HG03565 (cell line): ENCODE measurements around the gene ATP8A1.
"Not testable (repeated sequence)": the region's sequence is repeated elsewhere in the genome, so short reads cannot be mapped to it uniquely, and the experiment has no call there.

Experiments used
- ATAC-seq: cut with Tn5 transposase; IDR thresholded peaks from one replicate; pipeline ENCODE4 v1.9.1; 2021; ENCODE audit warnings: mild to moderate bottlenecking, moderate library complexity; ENCODE audit not compliant: unreplicated experiment

Gene ATP8A1

DNA sequence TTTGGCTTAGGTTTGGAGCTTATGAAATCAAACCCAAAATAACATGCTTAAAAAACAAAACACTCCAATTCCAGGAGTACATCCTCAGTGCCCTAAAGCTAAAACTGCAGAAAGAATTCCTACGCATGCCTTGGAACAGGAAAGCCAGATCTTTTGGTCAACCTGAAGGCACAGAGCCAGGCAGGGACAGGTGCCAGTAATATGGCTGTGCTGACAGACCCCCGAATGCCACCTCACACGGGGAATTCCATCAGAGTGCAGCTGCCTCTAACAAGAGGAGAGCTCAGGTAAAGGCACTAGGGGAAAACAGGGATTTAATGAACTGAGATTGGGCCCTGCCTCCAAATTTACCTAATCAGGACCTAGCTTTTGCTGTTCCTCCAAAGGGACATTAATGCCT, 182.5 kb downstream of the ATP8A1 start:
- ATAC-seq = no peak

DNA sequence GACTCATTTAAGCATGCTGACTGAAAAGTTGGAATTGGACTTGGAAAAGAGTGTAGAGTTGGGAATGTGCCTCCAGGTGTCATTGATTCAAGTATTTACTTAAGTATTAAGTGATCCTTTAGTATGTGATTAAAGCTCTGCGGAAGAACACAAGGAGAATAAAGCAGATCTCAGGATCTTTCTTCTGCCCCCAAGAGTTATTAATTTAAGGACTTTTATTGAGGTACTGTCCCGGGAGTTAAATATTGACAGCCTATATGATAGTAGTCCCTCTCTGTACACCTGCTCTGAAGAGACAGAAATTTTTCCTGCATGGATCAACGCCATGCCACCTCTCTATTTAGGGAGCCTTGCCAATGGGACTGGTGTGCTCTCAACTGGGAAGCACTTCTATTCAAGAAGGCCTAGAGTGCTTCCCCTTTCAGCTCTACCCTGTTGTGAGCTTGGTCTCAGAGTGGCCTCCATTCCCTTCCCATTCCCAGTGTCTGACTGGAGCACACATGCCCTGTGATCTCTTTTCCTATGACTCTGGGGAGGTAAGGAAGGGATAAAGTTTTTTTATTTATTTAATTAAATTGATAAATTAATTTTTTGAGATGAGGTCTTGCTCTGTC, 183.7 kb downstream of the ATP8A1 start:
- ATAC-seq = no peak

DNA sequence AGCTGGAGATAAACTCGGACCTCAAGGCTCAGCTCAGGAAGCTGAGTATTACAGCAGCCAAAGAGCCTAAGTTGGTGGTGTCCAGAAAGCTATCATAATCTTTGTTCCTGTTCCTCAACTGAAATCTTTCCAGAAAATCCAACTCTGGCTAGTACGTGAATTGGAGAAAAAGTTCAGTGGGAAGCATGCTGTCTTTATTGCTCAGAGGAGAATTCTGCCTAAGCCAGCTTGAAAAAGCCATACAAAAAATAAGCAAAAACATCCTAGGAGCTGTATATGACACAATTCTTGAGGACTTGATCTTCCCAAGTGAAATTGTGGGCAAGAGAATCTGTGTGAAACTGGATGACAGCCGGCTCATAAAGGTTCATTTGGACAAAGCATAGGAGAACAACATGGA, 185.0 kb downstream of the ATP8A1 start:
- no peak for ATAC-seq

DNA sequence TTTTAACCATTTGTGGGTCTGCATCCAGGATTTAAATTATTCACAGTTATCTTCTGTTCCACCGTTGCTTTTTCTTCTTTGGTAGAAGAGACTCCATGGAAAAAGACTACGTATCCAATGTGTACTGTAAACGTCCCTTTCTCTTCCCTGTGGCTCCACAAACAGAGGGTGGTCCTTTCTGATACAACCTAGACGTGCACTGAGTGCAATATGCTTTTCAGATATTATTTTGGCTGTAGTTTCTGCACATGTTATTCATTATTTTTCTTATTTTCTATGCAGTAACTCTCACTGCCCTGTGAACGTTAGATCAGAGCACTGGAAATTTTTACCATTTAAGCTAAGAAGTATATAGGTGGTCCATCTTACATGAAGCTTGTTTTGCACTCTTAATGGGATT, 186.9 kb downstream of the ATP8A1 start:
- no peak for ATAC-seq

DNA sequence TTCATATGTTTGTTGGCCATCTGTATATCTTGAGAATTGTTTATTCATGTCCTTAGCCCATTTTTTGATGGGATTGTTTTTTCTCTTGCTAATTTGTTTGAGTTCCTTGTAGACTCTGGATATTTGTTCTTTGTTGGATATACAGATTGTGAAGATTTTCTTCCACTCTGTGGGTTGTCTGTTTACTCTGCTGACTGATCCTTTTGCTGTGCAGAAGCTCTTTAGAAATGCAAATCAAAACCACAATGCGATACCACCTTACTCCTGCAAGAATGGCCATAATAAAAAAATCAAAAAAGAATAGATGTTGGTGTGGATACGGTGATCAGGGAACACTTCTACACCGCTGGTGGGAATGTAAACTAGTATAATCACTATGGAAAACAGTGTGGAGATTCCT, 189.1 kb downstream of the ATP8A1 start:
- ATAC-seq = not testable (repeated sequence)

DNA sequence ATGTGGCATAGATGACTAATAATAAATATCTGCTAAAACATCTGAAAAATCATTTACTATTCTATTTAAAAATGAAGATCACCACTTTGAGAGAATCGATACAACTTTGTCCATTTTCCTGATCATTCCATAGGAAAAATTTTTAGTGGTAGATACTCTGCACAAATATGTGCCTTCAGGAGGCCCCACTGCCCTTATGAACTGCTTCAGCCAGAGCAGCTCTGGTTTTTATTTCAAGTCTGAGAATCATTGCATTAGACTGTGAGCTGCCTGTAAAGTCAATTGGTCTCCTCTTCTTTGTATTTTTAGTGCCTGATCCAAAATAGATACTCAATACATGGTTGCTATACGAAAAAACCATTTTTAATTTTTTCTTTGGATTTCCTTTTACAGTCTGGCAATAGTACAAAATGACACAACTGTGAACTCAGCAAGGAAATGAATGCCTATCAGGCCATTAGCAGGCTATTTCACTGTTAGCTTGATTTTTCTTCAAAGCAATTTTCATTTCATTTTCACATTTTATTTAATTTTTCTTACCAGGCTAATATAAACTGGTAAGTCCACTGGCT, 190.5 kb downstream of the ATP8A1 start:
- no peak for ATAC-seq

DNA sequence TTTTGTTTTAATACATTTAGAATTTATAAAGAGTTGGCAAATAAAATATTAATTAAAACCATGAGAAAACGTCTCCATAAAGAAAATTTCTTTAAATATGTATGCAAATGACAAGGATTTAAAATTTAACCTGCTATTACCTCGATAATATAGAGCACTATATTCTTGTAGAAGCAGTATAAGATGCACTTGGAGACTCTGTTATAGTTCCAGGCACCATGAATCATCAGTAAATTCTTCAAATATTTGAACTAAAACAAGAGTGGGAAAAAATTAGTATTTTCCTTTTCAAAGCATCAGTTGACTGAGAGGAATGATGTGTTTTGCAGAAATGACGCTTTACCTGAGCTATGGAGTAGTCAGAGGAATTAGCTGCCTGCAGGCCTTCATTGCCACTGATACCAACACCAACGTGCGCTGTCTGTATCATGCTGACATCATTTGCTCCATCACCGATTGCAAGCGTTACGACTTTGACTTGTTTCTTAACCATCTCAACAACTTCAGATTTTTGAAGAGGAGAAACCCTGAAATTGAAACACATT, 192.3 kb downstream of the ATP8A1 start:
- ATAC-seq = no peak

DNA sequence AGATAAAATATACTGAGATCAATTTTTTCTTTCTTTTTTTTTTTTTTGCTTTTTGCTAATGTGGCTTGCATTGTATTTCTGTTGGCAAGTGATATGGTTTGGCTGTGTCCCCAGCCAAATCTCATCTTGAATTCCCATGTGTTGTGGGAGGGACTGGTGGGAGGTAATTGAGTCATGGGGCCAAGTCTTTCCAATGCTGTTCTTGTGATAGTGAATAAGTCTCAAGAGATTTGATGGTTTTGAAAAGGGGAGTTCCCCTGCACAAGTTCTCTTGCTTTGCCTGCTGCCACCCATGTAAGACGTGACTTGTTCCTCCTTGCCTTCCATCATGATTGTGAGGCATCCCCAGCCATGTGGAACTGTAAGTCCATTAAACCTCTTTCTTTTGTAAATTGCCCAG, 195.7 kb downstream of the ATP8A1 start:
- not testable (repeated sequence) for ATAC-seq

DNA sequence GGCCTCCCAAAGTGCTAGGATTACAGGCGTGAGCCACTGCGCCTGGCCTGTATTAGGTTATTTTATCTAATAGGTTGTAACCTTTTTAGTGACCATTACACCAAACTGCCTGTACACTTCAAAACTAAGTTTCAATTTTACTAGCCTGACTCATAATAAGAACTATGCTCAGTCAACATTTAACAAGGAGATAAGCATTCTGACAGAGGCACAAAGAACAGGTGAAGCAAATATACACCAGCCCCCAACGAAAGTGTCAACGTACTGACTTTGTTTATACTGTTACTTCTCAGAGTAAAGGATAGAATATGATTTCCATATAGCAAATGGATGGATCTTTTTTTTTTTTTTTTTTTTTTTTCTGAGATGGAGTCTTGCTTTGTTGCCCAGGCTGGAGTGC, 196.9 kb downstream of the ATP8A1 start:
- peak; percentile 100 for ATAC-seq

DNA sequence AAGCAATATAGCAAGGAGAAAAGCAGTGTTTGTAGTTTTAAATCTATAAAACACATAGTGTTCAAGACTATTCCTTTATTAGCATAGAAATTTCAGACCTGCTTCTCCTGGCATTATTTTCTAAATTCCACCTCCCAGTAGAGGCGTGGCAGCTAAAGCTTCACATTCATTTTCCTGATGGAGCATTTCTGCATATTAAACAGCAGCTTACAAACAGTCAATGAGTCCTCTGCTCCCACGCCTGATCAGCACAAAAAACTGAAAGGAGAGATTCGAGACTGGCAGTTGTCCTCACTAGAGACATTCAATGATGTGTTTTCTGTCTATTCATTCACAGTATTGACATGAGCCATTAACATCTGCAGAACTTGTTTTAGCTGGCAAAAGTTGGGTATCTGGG, 198.2 kb downstream of the ATP8A1 start:
- ATAC-seq = no peak

DNA sequence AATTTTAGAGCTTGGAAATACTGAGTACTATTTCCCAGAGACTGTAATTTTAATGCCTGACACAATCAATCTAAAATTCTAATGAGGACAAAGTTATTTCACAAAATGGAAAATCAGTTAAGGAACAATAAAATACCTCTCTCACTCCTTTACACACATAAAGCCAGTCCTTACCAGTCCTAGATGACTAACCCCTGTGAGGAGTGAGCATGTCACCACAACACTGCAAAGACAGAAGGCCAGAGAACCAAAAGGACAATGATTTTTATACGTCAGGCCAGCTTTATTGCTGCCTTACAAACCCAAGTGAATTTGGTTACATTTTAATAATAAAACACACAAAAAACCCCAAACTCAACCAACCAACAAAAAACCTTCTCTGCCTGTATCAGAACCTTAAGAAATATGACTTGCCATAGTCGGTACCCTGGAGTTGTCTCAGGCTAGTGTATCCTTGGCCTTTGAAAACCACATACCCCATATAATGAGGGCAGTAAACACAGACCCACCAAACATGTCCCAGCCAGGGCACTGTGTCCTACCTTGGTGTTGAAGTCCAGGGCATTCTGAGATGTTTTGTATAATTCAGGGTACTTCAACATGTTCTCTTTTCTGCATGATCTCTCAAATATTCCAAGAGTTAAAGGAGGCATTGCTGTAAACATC, 202.0 kb downstream of the ATP8A1 start:
- no peak for ATAC-seq

DNA sequence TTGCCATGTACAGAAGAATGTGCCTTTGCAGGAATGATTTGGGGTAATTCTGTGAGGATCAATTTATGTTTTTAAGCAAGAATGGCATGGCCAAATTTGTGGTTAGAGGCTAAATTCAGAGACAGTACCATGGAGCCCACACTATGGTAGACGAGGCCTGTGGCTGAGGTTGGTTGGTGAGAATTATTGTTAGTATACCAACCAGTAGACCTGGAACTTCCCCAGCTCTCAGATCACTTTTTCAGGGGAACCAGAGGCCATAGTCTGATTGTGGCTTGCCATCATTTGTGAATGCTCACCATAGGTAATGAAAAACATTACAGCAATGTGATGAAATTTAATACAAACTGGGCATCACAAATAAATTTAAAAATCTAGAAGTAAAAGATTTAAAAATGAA, 203.3 kb downstream of the ATP8A1 start:
- ATAC-seq = no peak

DNA sequence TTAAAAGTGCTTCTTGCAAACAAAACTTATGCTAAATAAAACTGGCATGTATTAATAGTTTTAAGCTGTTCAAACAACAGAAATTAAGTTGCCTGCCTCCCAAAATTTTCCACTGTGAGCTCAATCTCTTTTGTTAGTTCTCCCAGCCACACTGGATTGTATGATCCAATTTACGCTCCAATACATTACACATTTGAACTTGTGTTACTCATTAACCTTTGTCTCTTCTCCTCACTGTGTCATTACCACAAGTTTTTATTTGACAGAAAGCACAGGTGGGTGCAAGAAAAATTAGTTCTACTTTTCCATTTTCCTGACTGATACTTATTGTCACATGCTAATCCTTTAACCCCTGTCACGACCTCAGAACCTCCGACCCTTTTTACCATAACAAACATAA, 204.1 kb downstream of the ATP8A1 start:
- no peak for ATAC-seq

DNA sequence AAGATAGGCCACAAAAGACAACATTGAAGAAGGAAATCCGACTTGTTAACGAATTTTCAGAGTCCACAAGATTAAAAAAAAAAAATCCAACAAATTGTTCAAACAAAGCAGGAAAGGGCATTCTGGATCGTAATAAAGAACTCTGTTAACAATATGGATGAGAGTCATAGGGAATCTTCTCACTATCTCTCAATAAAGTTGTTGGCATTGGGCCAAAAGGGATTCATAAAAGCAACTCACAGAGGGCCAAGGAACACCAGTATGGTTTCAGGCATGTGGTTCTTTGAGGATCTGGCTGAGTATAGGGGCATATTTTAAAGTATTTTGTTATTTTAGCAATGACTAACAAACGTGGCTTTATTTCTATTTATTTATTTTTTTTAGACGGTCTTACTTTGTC, 210.1 kb downstream of the ATP8A1 start:
- no peak for ATAC-seq

DNA sequence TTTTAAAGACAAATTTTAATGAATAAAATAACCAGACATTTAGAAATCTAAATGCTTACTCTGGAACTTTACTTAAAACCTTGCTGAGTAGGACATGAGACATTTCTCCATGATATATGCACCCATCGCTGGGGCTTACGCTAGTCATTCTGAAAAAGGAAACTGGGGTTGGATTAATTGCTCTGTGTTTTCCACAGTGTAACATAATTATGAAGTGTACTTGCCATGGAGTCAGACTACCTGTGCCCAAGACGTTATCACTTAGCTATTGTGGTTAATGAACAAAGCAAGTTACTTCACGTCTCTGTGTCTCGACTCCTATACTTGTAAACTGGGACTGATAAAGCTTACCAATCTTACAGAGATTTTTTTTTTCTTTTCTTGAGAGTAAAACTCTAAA, 211.9 kb downstream of the ATP8A1 start:
- ATAC-seq = no peak

DNA sequence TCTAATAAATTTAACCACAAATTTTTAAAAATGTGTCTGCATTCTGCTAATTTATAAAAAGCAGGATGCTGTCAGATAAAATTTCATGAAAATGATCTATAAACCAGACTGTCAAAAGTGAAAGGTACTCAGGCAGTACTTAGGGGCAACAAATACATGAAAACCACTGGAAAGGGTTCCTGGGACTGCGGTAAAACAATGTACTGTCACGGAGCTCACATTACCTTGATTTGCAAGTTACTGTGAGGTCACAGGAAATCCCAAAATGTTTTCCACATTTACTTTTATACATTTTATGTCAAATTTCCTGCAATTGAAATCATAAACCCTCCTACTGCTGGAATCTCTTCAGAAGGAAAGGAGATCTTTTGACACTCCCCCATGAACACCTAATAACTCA, 214.3 kb downstream of the ATP8A1 start:
- ATAC-seq = no peak

DNA sequence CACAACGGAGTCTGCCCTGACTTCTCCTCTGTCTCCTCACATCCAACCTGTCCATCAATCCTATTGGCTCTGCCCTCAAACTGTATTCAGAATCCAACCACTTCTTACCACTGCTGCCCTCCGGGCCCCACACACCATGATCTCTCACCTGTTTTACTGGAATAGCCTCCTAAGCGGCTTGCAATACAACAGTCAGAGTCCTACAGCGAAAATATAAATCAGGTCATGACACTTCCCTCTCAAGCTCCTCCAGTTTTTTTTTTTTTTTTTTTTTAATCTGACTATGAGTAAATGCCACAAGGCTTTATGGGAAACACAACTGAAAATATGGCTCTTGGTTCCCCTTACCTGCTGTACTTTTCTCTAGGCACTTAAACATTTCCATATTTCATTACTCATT, 216.8 kb downstream of the ATP8A1 start:
- no peak for ATAC-seq

DNA sequence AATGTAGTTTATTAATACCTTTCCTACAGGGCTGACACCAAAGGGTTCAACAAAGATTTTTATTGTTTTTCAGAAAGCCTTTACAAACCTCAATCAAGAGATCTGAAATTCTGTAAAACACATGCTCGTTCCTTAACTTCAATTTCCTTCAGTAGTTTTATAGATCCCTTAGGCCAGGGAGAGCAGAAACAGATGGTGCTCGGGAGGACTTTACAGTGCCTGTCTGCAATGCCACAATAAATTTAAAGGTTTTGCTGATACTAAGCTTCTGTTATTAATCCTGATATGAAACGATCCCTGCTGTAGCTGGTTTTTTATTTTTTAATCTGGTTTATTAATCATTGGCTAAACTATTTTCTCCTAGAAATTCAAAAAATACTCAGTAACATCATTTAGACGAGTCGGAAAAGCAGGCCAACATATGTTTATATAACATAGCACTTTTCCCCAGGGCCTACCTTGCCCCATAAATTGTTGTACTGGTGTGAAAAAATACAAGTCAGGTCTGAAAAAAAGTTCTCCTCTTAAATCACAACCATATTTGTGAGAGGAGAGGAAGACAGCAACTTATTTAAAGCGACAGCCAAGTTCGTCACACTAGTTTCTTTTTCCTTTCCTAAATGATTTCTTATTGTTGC, 219.9 kb downstream of the ATP8A1 start:
- ATAC-seq = no peak

DNA sequence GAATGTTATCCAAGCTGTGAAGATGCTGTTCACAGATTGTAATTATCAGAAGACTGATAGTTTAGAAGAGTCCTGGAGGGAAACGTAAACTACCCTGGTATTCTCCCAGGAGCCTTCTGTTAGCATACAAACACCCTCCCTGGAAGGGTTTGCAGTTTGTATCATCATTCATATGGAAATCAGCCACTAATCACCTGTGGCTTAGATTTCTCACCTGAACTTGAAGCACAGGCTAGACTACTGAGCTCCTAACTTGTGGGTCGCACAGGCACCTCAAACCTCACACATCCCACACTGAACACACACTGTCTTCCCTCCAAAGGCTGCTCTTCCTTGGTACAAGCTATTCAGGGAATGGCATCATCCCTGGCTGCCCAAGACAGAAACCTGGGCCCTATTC, 228.9 kb downstream of the ATP8A1 start:
- ATAC-seq = no peak

DNA sequence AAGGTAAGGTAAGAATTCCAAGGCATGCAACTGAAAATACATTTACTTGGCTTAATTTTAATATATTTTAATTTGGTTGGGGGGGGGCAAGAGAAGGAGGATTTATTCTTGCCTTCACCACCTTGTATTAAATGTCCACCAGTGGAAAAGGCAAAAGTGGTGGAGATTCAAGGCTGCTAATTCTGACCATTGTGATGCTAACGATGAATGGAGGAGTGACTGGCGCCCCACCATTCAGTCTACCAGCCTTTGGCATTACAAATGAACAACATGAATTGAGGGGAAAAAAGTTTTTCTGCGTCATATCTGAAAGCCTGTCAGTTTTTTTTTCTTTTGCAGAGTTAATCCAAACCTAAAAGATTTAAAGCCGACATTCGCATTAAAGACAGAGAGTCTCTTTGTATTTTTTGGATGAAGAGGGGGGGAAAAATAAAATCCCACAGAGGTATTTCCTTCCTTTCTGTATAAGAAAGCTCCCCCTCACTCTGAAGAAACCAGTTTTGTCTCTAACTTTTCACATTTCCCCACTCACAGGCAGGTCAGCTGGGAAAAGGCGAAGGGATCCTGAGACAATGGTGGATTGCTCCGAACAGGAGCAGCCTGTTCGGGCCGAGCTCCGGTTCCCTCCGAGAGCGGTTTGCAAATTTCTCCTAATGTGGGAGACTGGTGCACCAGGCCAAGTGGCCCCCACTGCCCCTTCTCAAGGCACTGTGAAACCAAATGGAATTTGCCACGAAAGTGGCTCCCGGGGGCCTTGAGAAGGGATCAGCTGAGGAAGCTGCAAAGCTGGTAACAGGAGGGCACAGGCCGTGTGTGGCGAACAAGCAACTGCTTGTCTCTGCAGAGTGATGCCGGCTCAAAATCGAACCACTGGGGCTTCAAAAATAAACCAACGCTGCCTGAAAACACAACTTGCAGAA, 231.5 kb downstream of the ATP8A1 start:
- ATAC-seq = no peak

DNA sequence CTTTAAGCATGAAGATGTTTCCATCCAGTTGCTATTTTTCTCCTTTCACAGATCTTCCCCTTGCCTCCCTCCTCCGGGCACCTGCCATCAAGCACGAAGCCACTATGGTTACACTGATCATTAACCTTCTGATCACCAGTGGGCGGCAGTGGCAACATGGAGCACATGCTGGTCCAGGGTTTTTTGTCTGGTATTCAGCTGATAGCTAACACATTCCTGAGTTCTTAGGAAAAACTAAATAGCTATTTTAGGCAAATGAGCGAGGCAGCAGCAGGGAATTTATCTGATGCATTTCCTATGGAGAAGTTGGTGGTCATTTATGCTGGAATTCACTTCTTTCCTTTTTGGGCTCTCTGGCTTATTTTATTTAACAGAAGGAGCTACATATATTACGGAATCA, 236.8 kb downstream of the ATP8A1 start:
- no peak for ATAC-seq
